Kidney tubule cell (primary cell): Measurements from ENCODE around the gene CABCOCO1.
"Not testable (repeated sequence)": the region's sequence is repeated elsewhere in the genome, so short reads cannot be mapped to it uniquely, and the experiment has no call there.

Experiments used
- DNase-seq: peaks from one replicate; pipeline ENCODE4 v3.0.0-alpha.2; 2018; ENCODE audit warnings: low spot score

CABCOCO1 gene

DNA sequence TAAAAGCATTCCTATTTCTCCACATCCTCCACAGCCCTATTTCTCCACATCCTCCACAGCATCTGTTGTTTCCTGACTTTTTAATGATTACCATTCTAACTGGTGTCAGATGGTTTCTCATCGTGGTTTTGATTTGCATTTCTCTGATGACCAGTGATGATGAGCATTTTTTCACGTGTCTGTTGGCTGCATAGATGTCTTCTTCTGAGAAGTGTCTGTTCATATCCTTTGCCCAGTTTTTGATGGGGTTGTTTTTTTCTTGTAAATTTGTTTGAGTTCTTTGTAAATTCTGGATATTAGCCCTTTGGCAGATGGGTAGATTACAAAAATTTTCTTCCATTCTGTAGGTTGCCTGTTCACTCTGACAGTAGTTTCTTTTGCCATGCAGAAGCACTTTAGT lies 49.4 kb downstream of the CABCOCO1 start:
- DNase-seq: not testable (repeated sequence)

DNA sequence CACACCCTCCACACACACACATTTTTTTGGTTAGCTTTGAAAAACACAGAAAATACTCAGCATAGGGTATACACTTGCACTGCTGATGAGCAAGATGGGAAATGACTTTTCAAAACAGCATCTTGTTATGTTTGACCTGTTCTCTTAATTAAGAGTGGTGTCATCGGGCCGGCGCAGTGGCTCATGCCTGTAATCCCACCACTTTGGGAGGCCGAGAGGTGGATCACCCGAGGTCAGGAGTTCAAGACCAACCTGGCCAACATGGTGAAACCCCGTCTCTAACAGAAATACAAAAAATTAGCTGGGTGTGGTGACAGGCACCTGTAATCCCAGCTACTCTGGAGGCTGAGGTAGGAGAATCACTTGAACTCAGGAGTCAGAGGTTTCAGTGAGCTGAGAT lies 56.7 kb downstream of the CABCOCO1 start:
- DNase-seq: not testable (repeated sequence)

DNA sequence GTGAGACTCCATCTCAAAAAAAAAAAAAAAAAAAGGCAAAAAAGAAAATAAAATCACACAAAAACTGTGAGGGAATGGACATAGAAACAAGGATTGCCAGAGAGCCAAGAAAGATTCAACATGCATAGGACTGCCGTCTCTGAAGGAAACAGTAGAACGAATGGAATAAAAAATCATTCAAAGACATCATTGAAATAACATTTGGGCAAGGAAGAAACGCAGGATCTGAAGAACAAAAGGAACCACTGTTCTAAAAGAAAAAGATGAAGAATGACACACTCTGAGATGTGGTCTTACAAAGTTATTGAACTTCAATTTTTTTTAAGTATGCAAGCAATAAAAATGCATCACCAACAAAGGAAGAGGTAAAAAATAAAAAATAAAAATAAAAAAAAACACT lies 57.2 kb downstream of the CABCOCO1 start:
- no peak for DNase-seq

DNA sequence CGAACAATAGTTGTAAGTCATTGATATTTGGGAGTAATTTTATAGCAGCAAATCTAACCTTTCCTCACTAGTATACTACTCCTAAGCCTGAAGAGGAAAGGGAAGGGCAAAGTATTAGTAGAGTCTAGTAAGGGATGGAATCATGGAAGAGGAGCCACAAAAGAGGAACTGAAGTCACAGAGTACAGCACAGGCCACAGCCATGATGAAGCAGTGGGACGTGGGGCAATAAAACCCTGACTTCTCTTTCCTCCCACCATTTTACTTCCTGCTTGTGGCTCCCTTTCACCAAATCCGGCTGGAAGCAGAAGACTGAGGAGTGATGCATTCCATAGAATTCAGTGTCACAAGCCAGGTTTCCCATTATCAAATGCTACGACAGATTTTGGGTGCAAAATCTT lies 58.7 kb downstream of the CABCOCO1 start:
- no peak for DNase-seq

DNA sequence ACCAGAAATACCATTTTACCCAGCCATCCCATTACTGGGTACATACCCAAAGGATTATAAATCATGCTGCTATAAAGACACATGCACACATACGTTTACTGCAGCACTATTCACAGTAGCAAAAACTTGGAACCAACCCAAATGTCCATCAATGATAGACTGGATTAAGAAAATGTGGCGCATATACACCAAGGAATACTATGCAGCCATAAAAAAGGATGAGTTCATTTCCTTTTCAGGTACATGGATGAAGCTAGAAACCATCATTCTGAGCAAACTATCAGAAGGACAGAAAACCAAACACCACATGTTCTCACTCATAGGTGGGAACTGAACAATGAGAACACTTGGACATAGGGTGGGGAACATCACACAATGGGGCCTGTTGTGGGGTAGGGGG lies 62.5 kb downstream of the CABCOCO1 start:
- not testable (repeated sequence) for DNase-seq

DNA sequence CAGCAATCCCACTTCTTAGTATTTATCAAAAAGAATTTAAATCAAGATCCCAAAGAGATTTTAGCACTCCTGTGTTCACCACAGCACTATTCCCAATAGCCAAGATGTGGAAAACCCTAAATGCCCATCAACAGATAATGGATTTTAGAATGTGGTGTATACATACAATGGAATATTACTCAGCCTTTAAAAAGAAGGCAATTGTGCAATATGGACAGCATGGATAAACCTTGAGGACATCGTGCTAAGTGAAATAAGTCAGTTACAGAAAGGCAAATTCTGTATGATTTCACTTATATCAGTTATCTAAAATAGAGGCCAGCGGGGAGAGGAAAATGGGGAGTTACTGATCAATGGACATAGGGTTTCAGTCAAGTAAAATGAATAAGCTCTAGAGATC lies 66.9 kb downstream of the CABCOCO1 start:
- no peak for DNase-seq

DNA sequence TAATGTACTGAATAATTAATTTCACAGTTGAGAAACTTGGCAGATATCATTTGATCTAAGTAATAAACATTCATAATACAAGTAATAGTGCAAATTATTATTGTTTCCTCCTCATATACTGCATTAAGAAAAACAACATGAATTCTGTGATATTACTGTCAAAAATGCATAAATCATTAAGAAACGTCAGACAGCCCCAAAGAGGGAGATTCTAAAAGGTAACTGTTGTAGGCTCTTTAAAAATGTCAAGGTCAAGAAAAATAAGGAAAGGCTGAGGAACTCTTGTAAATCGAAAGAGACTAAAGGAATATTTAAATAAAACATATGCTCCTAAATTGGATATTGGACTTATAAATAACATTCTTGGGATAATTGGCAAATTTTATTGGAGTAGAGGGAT lies 67.9 kb downstream of the CABCOCO1 start:
- no peak for DNase-seq

DNA sequence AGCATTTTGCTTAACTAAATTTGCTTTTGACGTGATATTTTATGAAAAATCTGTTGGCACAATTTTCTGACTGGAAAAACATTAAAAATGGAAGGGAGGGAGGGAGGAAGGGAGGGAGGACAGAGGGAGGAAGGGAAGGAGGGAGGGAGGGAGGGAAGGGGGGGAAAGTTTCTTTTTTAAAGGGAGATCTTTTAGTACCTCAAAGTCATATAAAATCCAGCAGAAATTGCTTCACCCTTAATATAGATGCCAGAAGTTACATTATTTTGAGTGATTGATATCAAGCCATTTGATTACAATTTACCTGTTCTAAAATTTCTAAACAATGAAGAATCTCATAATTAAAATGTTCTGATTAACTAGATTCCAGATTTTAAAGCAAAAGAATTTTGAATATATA lies 68.9 kb downstream of the CABCOCO1 start:
- DNase-seq: no peak

DNA sequence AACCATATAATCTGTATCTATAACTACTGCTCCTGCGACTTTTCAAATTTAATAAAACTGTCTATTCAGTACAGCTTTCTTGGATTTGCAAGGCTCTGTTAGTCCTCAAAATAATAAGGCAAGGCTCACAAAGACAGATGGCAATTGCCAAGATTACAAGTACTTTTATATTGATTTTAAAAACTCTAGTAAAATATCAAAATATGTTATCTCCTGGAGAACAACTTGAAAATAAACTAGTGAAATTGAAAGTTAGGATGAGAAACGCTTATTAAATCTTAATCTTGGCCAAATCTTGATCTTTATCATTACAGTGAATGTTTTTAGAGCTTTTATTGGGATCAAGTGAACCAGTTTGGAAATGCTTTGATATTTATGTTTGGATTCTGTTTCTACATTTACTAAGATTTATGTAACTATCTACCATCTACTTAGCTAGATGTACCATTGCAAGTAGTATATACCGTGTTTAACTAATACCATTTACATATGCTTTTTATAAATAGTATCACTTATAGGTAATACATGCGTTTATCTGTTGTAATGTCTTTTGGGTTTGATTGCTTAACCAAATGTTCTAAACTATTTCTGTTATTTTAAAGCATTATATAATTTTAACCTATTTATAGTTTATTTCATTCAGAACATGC lies 70.0 kb downstream of the CABCOCO1 start:
- DNase-seq: no peak

DNA sequence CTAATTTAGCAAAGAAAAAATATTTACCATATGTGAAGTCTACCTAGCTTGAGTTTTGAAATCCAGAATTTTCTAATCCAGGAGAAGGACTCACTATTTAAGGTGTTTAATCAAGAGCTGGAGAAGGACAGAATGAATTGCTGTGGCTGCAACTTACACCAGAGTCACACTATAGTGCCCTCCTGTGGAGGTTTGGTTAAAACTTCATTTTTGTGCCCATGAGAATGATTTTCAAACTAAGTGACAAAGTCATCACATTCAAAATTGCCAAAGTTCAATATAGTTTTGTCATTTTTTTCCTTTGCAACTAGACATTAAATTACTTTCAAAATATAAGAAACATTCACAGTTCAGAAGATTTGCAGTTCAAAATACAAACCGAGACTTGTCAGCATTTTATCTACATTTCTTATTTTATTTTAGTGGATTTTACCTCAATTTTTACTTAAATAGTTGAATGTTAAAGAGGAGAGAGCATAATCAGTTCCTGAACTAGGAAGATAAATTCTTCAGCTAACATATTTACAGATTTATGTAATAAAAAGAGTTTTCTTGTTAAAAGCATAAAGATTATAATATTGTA lies 70.7 kb downstream of the CABCOCO1 start:
- DNase-seq: peak; percentile 61

DNA sequence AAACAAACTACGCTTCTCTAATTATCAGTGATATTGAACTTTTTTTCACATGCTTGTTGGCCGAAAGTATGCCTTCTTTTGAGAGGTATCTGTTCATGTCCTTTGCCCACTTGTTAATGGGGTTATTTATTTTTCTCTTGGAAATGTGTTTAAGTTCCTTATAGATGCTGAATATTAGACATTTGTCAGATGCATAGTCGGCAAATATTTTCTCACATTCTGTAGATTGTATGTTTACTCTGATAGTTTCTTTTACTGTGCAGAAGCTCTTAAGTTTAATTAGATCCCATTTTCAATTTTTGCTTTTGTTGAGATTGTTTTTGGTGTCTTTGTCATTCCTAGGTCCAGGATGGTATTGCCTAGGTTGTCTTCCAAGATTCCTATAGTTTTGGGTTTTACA lies 73.2 kb downstream of the CABCOCO1 start:
- DNase-seq: no peak

DNA sequence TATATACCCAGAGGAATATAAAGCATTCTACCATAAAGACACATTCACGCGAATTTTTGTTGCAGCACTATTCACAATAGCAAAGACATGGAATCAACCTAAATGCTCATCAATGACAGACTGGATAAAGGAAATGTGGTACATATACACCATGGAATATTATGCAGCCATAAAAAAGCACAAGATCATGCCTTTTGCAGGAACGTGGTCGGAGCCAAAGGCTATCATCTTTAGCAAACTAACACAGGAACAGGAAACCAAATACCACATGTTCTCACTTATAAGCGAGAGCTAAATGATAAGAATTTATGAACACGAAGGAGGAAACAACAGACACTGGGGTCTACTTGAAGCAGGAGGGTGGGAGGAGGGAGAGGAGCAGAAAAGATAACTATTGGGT lies 74.7 kb downstream of the CABCOCO1 start:
- not testable (repeated sequence) for DNase-seq

DNA sequence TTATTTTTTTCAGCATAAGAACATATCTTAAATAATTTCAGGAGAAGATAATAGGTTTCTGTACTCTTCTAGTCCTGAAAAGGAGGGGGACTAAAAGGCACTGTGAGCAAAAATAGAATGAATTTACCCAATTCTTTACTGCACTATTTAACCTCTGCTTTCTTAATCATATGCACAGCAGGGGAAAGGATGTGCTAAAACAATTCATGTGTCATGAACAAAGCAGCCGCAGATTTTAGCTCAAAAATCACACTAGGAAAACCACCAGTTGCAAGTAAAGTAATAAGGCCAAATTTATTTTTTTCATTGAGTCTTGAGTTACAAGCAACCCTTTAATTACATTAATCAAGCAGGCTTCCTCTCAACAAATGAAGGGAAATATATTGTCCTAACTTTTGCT lies 80.1 kb downstream of the CABCOCO1 start:
- DNase-seq: no peak

DNA sequence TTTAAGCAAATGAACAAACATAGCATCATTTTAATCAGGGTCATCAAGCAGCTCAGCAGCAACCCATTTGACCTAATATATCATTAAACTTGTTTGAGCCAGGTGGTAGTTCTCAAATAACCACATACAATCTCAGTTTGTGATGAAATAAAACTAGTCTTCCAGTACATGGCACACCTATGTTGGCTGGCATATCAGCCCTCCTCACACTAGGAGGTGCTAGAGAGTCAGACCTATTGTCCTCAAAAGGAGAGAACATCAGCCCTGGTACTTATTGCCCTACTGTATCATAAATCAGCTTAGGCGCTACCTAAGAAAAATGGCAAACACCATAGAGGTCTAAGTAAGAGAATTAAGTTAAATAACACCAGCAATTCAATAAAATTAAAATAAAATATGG lies 81.7 kb downstream of the CABCOCO1 start:
- no peak for DNase-seq

DNA sequence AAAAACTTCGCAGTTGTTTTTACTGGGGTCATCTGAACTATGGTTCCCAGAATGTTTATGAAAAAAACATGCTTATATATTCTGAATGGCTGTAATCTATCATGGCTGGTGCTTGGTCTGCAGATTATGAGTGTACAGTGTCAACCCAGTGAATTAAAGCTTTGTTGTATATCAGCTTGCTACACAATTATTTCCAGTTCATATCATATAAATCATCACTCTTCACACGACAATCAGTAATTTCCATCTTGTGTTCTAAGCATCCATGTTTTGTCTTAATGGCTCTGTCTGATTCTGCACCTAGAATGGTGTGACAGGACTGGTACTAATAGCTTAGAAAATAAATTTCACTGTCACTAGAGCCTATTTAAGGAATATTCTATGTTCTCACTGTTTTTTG lies 83.6 kb downstream of the CABCOCO1 start:
- DNase-seq: no peak

DNA sequence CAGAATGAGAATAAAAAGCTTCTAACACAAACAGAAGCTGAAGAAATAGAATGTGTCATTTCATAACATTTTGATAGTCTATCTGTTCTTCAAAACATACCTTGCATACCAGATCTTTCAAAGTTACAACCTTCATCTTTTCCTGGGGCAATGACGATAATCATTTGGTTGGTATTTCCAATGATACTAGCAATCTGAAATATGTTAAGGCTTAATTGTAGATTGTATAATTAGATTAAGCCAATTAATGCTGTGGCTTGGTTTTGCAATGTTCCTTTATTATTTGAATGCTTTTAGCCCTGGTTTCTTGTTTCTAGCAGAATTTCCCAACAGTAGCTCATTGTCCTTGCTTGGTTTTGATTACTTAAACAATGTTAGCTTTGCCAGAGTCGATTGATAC lies 84.6 kb downstream of the CABCOCO1 start:
- no peak for DNase-seq

DNA sequence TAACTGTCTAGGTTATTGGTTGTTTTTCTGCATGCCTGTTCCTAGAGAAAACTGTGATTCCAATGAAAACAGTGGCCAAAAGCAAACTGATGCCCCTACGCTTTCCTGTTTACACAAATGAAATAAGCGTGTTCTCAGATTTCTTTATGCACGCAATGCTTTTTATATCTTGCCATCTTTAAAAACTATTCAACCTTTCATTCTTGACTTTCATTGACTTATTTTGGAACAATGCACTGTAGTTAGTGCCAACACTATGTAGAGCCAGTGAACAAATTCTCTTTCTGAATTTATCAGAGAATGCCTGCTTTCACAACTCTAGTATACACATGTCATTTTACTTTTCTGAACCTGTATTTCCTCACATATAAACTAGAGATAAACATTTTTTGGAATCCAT lies 86.6 kb downstream of the CABCOCO1 start:
- DNase-seq: no peak

DNA sequence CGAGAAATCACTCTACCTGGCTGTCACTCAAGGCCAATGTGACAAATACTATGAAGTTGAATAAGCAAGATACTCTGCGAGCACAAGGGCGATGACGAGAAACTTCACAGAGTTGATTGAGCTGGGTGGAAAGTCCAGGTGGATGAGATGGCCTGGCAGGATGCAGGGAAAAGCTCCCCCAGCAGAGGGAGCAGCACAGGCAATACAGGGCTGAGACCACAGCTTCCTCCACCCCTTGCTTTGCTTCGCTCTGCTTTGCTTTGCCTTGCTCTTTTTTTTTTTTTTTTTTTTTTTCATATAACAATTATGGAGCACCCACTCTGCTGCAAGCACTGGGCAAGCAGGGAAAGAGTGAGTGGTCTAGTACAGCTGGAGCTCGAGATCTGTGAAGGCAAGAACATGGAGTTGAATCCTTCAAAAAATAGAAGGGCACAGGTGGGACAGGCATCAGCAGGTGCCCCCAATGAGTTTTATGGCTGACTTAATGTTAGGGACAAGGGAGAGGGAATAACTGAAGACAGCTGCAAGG lies 88.3 kb downstream of the CABCOCO1 start:
- peak; percentile 83 for DNase-seq

DNA sequence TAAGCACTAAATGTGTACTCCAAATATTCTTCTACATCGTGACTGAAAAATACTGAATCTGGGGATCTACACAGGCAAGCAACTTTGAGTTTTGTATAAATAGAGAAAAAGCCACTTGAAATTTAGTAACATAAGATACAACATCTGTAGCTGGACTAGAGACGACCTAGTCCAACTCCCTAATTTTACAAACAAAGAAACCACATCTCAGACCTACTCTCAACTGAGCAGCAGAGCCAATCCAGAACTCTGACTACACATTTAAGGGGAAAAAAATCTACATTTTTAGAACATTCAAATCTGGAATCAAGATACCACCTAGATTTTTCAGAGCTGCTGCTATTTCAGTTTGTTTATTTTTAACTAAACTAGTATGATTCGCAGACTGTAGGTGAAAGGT lies 88.9 kb downstream of the CABCOCO1 start:
- no peak for DNase-seq

DNA sequence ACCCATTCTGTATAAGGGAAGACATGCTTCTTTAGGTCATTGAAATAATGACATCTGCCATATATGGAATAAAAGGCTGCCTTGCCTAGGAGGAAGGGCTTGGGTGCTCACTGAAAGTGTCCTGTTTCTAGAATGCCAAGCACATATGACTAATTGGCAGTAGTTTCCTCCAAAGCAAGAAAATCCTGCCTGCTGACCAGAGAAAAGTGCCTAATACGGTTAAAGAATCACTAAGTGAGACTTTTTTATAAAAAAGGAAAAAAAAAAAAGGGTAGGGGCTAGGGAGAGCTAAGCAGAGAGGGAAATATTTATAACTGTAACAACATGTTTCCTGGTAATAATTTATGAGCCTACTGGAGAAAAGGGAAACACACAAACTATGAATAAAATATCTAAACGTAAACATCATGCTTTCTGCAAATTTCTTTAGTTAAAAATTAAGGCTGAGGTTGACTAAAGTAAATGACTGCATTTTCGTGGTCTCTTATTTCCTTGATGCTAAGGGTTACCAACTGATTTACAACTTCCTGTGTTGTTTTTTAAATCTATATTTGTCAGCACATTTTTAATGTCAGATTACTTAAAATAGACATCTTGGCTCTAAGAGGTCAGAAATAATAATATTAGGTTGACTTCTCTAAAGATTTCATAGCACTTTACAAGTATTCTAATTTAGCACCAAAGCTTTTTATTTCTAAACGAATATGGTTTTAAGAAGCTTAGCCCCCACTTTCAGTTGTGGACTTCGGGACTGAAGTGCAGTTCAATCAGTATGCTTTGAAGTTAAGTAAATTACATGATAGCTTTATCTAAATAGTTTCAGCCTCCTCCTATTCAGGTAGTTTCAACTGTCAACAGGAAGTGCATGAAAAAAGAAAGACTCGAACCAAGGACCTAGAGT lies 89.6 kb downstream of the CABCOCO1 start:
- DNase-seq: peak; percentile 95

DNA sequence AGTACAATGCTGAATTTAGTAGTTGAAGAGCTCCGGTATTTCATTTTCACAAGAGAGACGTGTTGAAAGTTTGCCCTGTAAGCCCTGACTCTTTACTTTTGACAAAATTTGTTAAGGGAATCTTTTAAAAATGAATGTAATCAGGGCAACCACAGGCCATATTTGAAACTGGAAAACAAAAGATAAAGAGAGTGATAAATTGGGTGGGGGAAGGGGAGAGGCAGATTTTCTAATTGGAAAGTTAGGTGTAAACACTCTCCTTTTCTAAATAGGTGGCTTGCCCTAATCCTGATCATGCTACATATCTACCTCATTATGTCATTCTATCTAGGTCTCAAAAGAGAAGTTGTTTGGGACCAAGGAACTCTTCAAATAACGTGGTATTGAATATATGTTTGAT lies 90.7 kb downstream of the CABCOCO1 start:
- no peak for DNase-seq

DNA sequence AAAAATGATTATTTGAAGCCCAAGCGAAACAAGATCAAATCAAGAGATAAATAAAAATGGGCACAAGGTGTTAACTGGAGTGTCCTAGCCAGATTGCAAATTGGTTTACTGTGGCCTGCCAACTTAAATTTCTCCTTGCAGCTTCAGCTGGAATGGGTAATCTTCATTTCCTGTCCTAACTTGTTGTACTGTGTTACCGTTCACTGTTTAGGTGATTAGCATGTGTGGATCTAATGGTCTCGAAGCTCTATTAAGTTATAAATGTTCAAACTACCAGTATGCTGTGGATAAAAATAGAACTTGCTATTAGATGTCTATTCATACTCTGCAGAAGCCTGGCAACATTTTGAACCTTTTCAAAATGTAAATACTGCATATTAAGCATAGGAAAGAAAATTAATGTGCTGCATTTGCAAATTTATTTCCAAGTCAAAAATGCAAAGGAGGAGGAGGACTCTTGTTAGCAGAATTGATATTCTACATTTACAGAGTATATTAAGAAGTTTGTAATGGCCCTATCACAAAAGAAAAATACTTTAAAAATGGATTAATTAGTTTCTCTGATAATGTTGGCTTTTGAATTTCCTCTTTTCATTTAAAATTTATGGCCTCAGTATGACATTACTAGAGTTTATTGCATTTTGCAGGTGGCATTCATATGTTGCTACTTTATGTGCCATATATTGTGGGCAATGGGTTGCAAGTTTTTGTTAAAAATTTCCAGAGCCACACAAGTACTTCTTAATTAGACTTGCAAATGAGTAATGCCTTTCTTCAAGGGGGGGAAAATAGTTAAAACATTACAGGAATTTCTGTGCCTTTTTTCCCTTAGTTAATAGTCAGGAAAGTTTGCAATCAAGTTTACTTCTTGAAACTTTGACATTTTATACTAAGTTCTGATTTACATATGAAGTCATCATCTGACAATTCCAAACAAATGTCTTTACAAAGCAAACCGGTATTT lies 92.1 kb downstream of the CABCOCO1 start:
- peak; percentile 74 for DNase-seq
